K562 (cell line): ENCODE results near the gene CCDC144A. TPM values are rescaled to one million over a fixed set of nuclear protein-coding genes. Genes with fewer than 3 reads are reported as not detected.

Source experiments
- BCL6 ChIP-seq: fragments of 250-450 bp; sonication (Bioruptor Pico); IDR thresholded peaks from 2 replicates; pipeline ENCODE4 v1.4.0; 2020
- BRF1 ChIP-seq: IDR thresholded peaks from 3 replicates; pipeline ENCODE4 v1.6.1; 2011; ENCODE audit warnings: borderline replicate concordance, mild to moderate bottlenecking; ENCODE audit not compliant: insufficient read length; ENCODE audit errors: extremely low read depth
- CXXC5 ChIP-seq: fragments of 250-450 bp; sonication (Bioruptor Pico); IDR thresholded peaks from 2 replicates; pipeline ENCODE4 v1.8.0; 2022; ENCODE audit warnings: inconsistent platforms, mild to moderate bottlenecking, moderate library complexity
- ETS2 ChIP-seq: IDR thresholded peaks from 2 replicates; pipeline ENCODE4 v1.6.1; 2016; ENCODE audit warnings: borderline replicate concordance, missing genetic modification characterization, mild to moderate bottlenecking, moderate library complexity, missing compliant biosample characterization; ENCODE audit not compliant: poor library complexity, severe bottlenecking
- HMG20A ChIP-seq: fragments of 450-650 bp; formaldehyde crosslinking; conservative IDR thresholded peaks from 2 replicates; pipeline ENCODE4 v1.4.0; 2020; ENCODE audit warnings: mild to moderate bottlenecking, mixed read lengths
- ILK ChIP-seq: fragments of 450-650 bp; IDR thresholded peaks from 2 replicates; pipeline ENCODE4 v1.6.1; 2016; ENCODE audit warnings: missing genetic modification characterization, low read depth, mild to moderate bottlenecking, missing compliant biosample characterization, moderate library complexity, borderline replicate concordance
- MITF ChIP-seq: IDR thresholded peaks from 2 replicates; pipeline ENCODE4 v1.6.1; 2014; ENCODE audit warnings: antibody characterized with exemption
- MTA3 ChIP-seq: fragments of 450-650 bp; formaldehyde crosslinking; IDR thresholded peaks from 2 replicates; pipeline ENCODE4 v1.6.1; 2017; ENCODE audit warnings: mild to moderate bottlenecking, borderline replicate concordance
- NR1H2 ChIP-seq: sonication (generic); formaldehyde crosslinking; IDR thresholded peaks from 2 replicates; pipeline ENCODE4 v1.4.0; 2020; ENCODE audit warnings: mild to moderate bottlenecking, missing genetic modification reagents
- ZKSCAN8 ChIP-seq: fragments of 200-800 bp; sonication (Bioruptor generic); IDR thresholded peaks from 2 replicates; pipeline ENCODE4 v1.6.1; 2016; ENCODE audit warnings: missing genetic modification characterization, missing compliant biosample characterization
- ZNF444 ChIP-seq: fragments of 250-450 bp; sonication (Bioruptor Pico); IDR thresholded peaks from 2 replicates; pipeline ENCODE4 v1.4.0; 2020; ENCODE audit warnings: mild to moderate bottlenecking, moderate library complexity
- polyA plus RNA-seq, 8 experiments: library from polyadenylated mRNA; depleted of rRNA in 4 of 8; stranded (reverse) in 5 of 8; unstranded in 3 of 8; fragments of >200 nt; fragmentation: Nextera tagmentation in 2 of 8; fragmentation: Illumina TruSeq in 1 of 8; extraction: Ambion mirVana in 2 of 8; extraction: Trizol in 1 of 8; gene quantifications; 2 replicates each; pipeline versions ENCODE4 v1.2.1 to v1.2.3, GENCODE V29; 2011 to 2014; ENCODE audit warnings: inconsistent platforms in 1 of 8, missing spikeins in 1 of 8
- total RNA-seq, 7 experiments: library from RNA; depleted of rRNA in 6 of 7; stranded (reverse); fragments of >200 nt in 6 of 7; fragmentation: Illumina TruSeq in 2 of 7; extraction: Trizol in 2 of 7; gene quantifications; 2 replicates each; pipeline versions ENCODE4 v1.2.1 to v1.2.3, GENCODE V29; 2011 to 2021; ENCODE audit warnings: low replicate concordance in 1 of 7

Gene CCDC144A
- total and polyA plus RNA-seq, 9 of the 15 experiments (the other 6 are each of a cell fraction or from before 2014, with no cell fraction given): 0.03 to 0.76 (median 0.36) TPM

- TF ChIP-seq ETS2 (tag) (no peak), ZNF444 (CRISPR knock-in tag) (no peak), BRF1 (no peak), HMG20A (CRISPR knock-in tag) (no peak), MTA3 (peak; percentile 71; the same call in 1 of the 2 replicates), NR1H2 (no peak), ZKSCAN8 (no peak), ILK (tag) (no peak), BCL6 (CRISPR knock-in tag) (no peak), CXXC5 (peak; percentile 54; the same call in 1 of the 2 replicates), MITF (no peak)
Observed at GRCh38 chr17:16653367-16654041, 36.5 kb upstream of the CCDC144A start, which contains the start of gene ZNF624 (continued).
